Measurements from ENCODE around the gene GAP43.

The GAP43 gene

DNA sequence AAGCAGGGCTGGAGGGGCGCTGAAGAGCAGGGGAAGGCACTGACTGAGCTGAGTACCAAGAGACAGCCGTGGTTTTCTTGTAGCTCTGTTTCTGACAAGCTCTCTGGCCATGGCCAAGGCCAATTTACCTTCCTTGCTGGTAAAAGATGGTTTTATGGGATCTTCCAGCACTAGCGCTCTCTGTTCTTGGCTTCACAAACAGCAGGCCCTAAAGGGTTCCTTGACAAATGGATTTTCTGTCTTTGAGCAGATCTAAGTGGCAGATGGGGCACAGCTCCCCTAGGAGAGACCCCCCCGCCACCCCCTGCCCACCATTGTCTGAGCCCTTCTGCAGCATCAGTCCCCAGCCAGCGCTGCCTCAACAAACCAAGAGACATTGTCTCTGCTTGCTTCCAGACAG is 66.6 kb downstream of the GAP43 start:
- TF ChIP-seq CTCF (IDR thresholded peaks at IDR 0.05; ENCODE audit: low read depth, low read length, poor library complexity, severe bottlenecking) (no peak), EZH2phosphoT487 (IDR thresholded peaks at IDR 0.05; ENCODE audit: borderline replicate concordance, low read length) (no peak)
- Histone ChIP-seq H3K79me2 (ENCODE audit: control insufficient read depth, low read length) (no peaks in the 10 kb centered on the region), H3K27me3 (ENCODE audit: control insufficient read depth, low read length) (no peaks in the 10 kb centered on the region), H3K4me1 (ENCODE audit: control insufficient read depth, low read length) (no peaks in the 10 kb centered on the region), H3K27ac (ENCODE audit: low read depth, low read length) (no peak overlapping the region), H3K36me3 (ENCODE audit: control insufficient read depth, low read length) (no peaks in the 10 kb centered on the region), H4K20me1 (ENCODE audit: control insufficient read depth, insufficient read depth, low read depth, low read length) (no peaks in the 10 kb centered on the region), H3K9me3 (ENCODE audit: control insufficient read depth, insufficient read depth, low read length) (no peaks in the 10 kb centered on the region), H3K9me2 (replicated peaks; ENCODE audit: control insufficient read depth, low read length) (no peaks in the 10 kb centered on the region), H3F3A (ENCODE audit: control insufficient read depth, insufficient read depth) (no peaks in the 10 kb centered on the region), H3K4me3 (ENCODE audit: low read length) (no peak overlapping the region), H3K4me2 (ENCODE audit: low read length) (no peak overlapping the region)

- no peak for TF ChIP-seq CTCF (IDR thresholded peaks at IDR 0.05; ENCODE audit: low read depth, low read length, poor library complexity, severe bottlenecking)
- no peak for TF ChIP-seq EZH2phosphoT487 (IDR thresholded peaks at IDR 0.05; ENCODE audit: borderline replicate concordance, low read length)
Observed at GRCh38 chr3:115691964-115692363, 68.7 kb downstream of the GAP43 start.

DNA sequence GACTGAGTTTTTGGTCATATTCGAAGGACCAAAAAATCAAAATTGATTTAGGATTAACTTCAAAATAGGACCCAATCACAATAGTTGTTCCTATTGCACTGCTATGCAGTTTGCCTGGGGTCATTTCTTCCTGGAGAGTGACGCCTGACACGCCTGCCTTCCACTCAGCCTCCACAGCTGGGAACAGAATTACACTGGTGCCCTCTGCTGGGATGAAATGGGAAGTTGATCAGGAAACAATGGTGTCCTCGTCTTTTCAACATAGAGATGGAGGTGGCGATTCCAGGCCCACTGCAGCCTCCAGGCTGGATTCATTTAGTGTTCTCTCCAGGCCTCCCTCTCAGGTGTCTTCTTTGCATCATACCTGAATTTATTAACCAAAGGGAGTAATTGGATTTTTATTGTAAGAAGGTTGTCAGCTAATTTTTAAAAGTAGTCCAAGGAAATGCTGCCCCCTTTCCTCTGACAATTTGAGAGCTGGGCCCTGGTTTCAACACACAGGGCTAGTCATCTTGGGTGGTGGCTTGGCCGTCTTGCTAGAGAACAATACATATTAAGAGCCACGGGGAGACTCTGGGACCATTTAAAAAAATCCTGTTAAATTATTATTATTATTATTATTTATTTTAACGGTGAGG is 69.7 kb downstream of the GAP43 start:
- Histone ChIP-seq H3K27ac (ENCODE audit: low read depth, low read length) (no peak overlapping the region), H3K4me2 (ENCODE audit: low read length) (no peak overlapping the region), H3K4me3 (ENCODE audit: low read length) (no peak overlapping the region)

More at GRCh38 chr3:115691964-115692363, 68.7 kb downstream of the GAP43 start:
- H3K4me1 ChIP-seq (ENCODE audit: control insufficient read depth, low read length) = no peaks in the 10 kb centered on the region
- no peak overlapping the region for H3K4me3 ChIP-seq (ENCODE audit: low read length)
- no peak overlapping the region for H3K4me2 ChIP-seq (ENCODE audit: low read length)
- H3K9me3 ChIP-seq (ENCODE audit: control insufficient read depth, insufficient read depth, low read length) = no peaks in the 10 kb centered on the region
- no peaks in the 10 kb centered on the region for H3K36me3 ChIP-seq (ENCODE audit: control insufficient read depth, low read length)
- no peak overlapping the region for H3K27ac ChIP-seq (ENCODE audit: low read depth, low read length)
- no peaks in the 10 kb centered on the region for H3K27me3 ChIP-seq (ENCODE audit: control insufficient read depth, low read length)
- H3K79me2 ChIP-seq (ENCODE audit: control insufficient read depth, low read length) = no peaks in the 10 kb centered on the region
- H3K9me2 ChIP-seq (replicated peaks; ENCODE audit: control insufficient read depth, low read length) = no peaks in the 10 kb centered on the region
- H3F3A ChIP-seq (ENCODE audit: control insufficient read depth, insufficient read depth) = no peaks in the 10 kb centered on the region
- no peaks in the 10 kb centered on the region for H4K20me1 ChIP-seq (ENCODE audit: control insufficient read depth, insufficient read depth, low read depth, low read length)

More for the DNA sequence above, 69.7 kb downstream of the GAP43 start:
- Histone ChIP-seq H4K20me1 (ENCODE audit: control insufficient read depth, insufficient read depth, low read depth, low read length) (no peaks in the 10 kb centered on the region), H3K9me3 (ENCODE audit: control insufficient read depth, insufficient read depth, low read length) (no peaks in the 10 kb centered on the region), H3F3A (ENCODE audit: control insufficient read depth, insufficient read depth) (no peaks in the 10 kb centered on the region), H3K79me2 (ENCODE audit: control insufficient read depth, low read length) (no peaks in the 10 kb centered on the region), H3K27me3 (ENCODE audit: control insufficient read depth, low read length) (no peaks in the 10 kb centered on the region), H3K9me2 (replicated peaks; ENCODE audit: control insufficient read depth, low read length) (no peaks in the 10 kb centered on the region), H3K36me3 (ENCODE audit: control insufficient read depth, low read length) (no peaks in the 10 kb centered on the region), H3K4me1 (ENCODE audit: control insufficient read depth, low read length) (no peaks in the 10 kb centered on the region)
- peak; percentile 73 for TF ChIP-seq CTCF (IDR thresholded peaks at IDR 0.05; ENCODE audit: low read depth, low read length, poor library complexity, severe bottlenecking)
- TF ChIP-seq EZH2phosphoT487 (IDR thresholded peaks at IDR 0.05; ENCODE audit: borderline replicate concordance, low read length) = no peak
